ENCODE data around the gene DBH.
"Not testable (repeated sequence)": the region's sequence is repeated elsewhere in the genome, so short reads cannot be mapped to it uniquely, and the experiment has no call there.

DBH gene

GRCh38 chr9:133670466-133670865 lies 34.3 kb downstream of the DBH start:
- no peak for DNase-seq

- DNase-seq: no peak
Measured at GRCh38 chr9:133671371-133671770, 35.2 kb downstream of the DBH start.

GRCh38 chr9:133672503-133673257 lies 36.5 kb downstream of the DBH start:
- DNase-seq: no peak

GRCh38 chr9:133673258-133673655 lies 37.1 kb downstream of the DBH start:
- no peak for DNase-seq

GRCh38 chr9:133674091-133674490 lies 37.9 kb downstream of the DBH start:
- DNase-seq: no peak

GRCh38 chr9:133675796-133676195 lies 39.6 kb downstream of the DBH start:
- DNase-seq: not testable (repeated sequence)

- no peak for DNase-seq
Measured at GRCh38 chr9:133676450-133676849, 40.3 kb downstream of the DBH start.

GRCh38 chr9:133677126-133678010 lies 41.2 kb downstream of the DBH start:
- DNase-seq: no peak

- DNase-seq: no peak
Measured at GRCh38 chr9:133679056-133679455, 42.9 kb downstream of the DBH start.

- DNase-seq: no peak
Measured at GRCh38 chr9:133679466-133680061, 43.4 kb downstream of the DBH start.

GRCh38 chr9:133680250-133680975 lies 44.2 kb downstream of the DBH start:
- DNase-seq: no peak

- DNase-seq: no peak
Measured at GRCh38 chr9:133680976-133681657, 45.0 kb downstream of the DBH start.

- no peak for DNase-seq
Measured at GRCh38 chr9:133681658-133682306, 45.6 kb downstream of the DBH start.

- no peak for DNase-seq
Measured at GRCh38 chr9:133682818-133683585, 46.8 kb downstream of the DBH start.

- no peak for DNase-seq
Measured at GRCh38 chr9:133683586-133684120, 47.5 kb downstream of the DBH start.

- DNase-seq: no peak
Measured at GRCh38 chr9:133684121-133684935, 48.2 kb downstream of the DBH start.

GRCh38 chr9:133684936-133685361 lies 48.8 kb downstream of the DBH start:
- DNase-seq: no peak

- no peak for DNase-seq
Measured at GRCh38 chr9:133685653-133686609, 49.8 kb downstream of the DBH start.

All from DMS79 (cell line).